ENCODE data around the gene VWA8.

- TF ChIP-seq CTCF (IDR thresholded peaks at IDR 0.05 in 8 of 11, conservative IDR thresholded peaks at IDR 0.05 in 3 of 11): no peak
- no peak for TF ChIP-seq POLR2A (IDR thresholded peaks at IDR 0.05)
Measured at GRCh38 chr13:41925014-41925413, 35.9 kb downstream of the VWA8 start.
